HepG2 (cell line): ENCODE data around the gene KIAA0825. TPM values are rescaled to one million over a fixed set of nuclear protein-coding genes. Genes with fewer than 3 reads are reported as not detected.

Experiments used
- DZIP1 ChIP-seq: sonication (generic); formaldehyde crosslinking; IDR thresholded peaks from 2 replicates; pipeline ENCODE4 v1.5.0; 2020; ENCODE audit warnings: mild to moderate bottlenecking, missing genetic modification reagents
- ERF ChIP-seq: IDR thresholded peaks from 2 replicates; pipeline ENCODE4 v1.6.1; 2018; ENCODE audit warnings: missing biosample characterization, missing genetic modification reagents
- FOXK1 ChIP-seq: sonication (generic); formaldehyde crosslinking; IDR thresholded peaks from 2 replicates; pipeline ENCODE4 v1.4.0; 2020; ENCODE audit warnings: low read depth, missing genetic modification reagents, borderline replicate concordance
- HINFP ChIP-seq: sonication (generic); formaldehyde crosslinking; IDR thresholded peaks from 2 replicates; pipeline ENCODE4 v1.4.0; 2020; ENCODE audit warnings: low read depth, mild to moderate bottlenecking, missing genetic modification reagents
- MEIS2 ChIP-seq: sonication (generic); formaldehyde crosslinking; IDR thresholded peaks from 2 replicates; pipeline ENCODE4 v1.9.0; 2021; ENCODE audit warnings: mild to moderate bottlenecking, missing genetic modification reagents
- MTA3 ChIP-seq: sonication (generic); formaldehyde crosslinking; IDR thresholded peaks from 2 replicates; pipeline ENCODE4 v1.4.0; 2020; ENCODE audit warnings: missing genetic modification reagents
- MYPOP ChIP-seq: sonication (generic); formaldehyde crosslinking; IDR thresholded peaks from 2 replicates; pipeline ENCODE4 v1.8.1; 2023; ENCODE audit warnings: mild to moderate bottlenecking, moderate library complexity, missing genetic modification reagents
- NFATC3 ChIP-seq: sonication (generic); formaldehyde crosslinking; IDR thresholded peaks from 2 replicates; pipeline ENCODE4 v1.5.1; 2020; ENCODE audit warnings: mild to moderate bottlenecking, missing genetic modification reagents
- NRL ChIP-seq: sonication (generic); formaldehyde crosslinking; IDR thresholded peaks from 2 replicates; pipeline ENCODE4 v1.5.0; 2020; ENCODE audit warnings: missing genetic modification reagents, mild to moderate bottlenecking, moderate library complexity, borderline replicate concordance
- PHF21A ChIP-seq: sonication (generic); formaldehyde crosslinking; IDR thresholded peaks from 2 replicates; pipeline ENCODE4 v1.5.0; 2020; ENCODE audit warnings: mild to moderate bottlenecking, missing genetic modification reagents
- RFX5 ChIP-seq: IDR thresholded peaks from 2 replicates; pipeline ENCODE4 v1.6.1; 2011; ENCODE audit warnings: low read depth, low read length, improper control_type of control experiment
- SMAD1 ChIP-seq: sonication (generic); formaldehyde crosslinking; IDR thresholded peaks from 2 replicates; pipeline ENCODE4 v1.4.0; 2020; ENCODE audit warnings: missing genetic modification reagents, low read depth, mild to moderate bottlenecking, borderline replicate concordance
- SNAI1 ChIP-seq: sonication (generic); formaldehyde crosslinking; IDR thresholded peaks from 2 replicates; pipeline ENCODE4 v1.5.0; 2020; ENCODE audit warnings: mild to moderate bottlenecking, missing genetic modification reagents, borderline replicate concordance
- YEATS2 ChIP-seq: sonication (generic); formaldehyde crosslinking; IDR thresholded peaks from 2 replicates; pipeline ENCODE4 v1.4.0; 2020; ENCODE audit warnings: missing genetic modification reagents, borderline replicate concordance
- ZFP36L1 ChIP-seq: sonication (generic); formaldehyde crosslinking; IDR thresholded peaks from 2 replicates; pipeline ENCODE4 v1.8.0; 2022; ENCODE audit warnings: mild to moderate bottlenecking, missing genetic modification reagents, moderate library complexity
- ZFP82 ChIP-seq: sonication (generic); formaldehyde crosslinking; IDR thresholded peaks from 2 replicates; pipeline ENCODE4 v1.5.1; 2020; ENCODE audit warnings: mild to moderate bottlenecking, missing genetic modification reagents, borderline replicate concordance
- ZMYM3 ChIP-seq: sonication (generic); formaldehyde crosslinking; IDR thresholded peaks from 2 replicates; pipeline ENCODE4 v1.5.1; 2020; ENCODE audit warnings: mild to moderate bottlenecking, missing genetic modification reagents
- ZNF337 ChIP-seq: sonication (generic); formaldehyde crosslinking; IDR thresholded peaks from 2 replicates; pipeline ENCODE4 v1.5.1; 2020; ENCODE audit warnings: missing genetic modification reagents, low read depth, mild to moderate bottlenecking, borderline replicate concordance
- ZNF33B ChIP-seq: sonication (generic); formaldehyde crosslinking; IDR thresholded peaks from 2 replicates; pipeline ENCODE4 v1.5.1; 2020; ENCODE audit warnings: mild to moderate bottlenecking, missing genetic modification reagents
- ZNF510 ChIP-seq: sonication (generic); formaldehyde crosslinking; IDR thresholded peaks from 2 replicates; pipeline ENCODE4 v1.4.0; 2020; ENCODE audit warnings: low read depth, mild to moderate bottlenecking, missing genetic modification reagents
- ZNF839 ChIP-seq: sonication (generic); formaldehyde crosslinking; IDR thresholded peaks from 2 replicates; pipeline ENCODE4 v1.4.0; 2020; ENCODE audit warnings: missing genetic modification reagents, mild to moderate bottlenecking, borderline replicate concordance
- polyA plus RNA-seq, 8 experiments: library from polyadenylated mRNA; depleted of rRNA in 3 of 8; stranded (reverse) in 7 of 8; unstranded in 1 of 8; fragments of >200 nt; fragmentation: Illumina TruSeq in 4 of 8; extraction: Trizol in 4 of 8; gene quantifications; 2 replicates each; pipeline versions ENCODE4 v1.2.1 to v1.2.3, GENCODE V29; 2011 to 2016; ENCODE audit warnings: low read depth in 4 of 8, missing spikeins in 1 of 8, mixed read lengths in 1 of 8; ENCODE audit not compliant: insufficient read depth in 1 of 8
- total RNA-seq, 5 experiments: library from RNA; depleted of rRNA; stranded (reverse); fragments of >200 nt; fragmentation: Illumina TruSeq; extraction: Trizol; gene quantifications; 2 replicates each; pipeline ENCODE4 v1.2.3, GENCODE V29; 2016; ENCODE audit warnings: low read depth in 1 of 5
- TF ChIP-seq, protein P1 (sequence below): IDR thresholded peaks from 2 replicates; pipeline ENCODE4 v1.6.1; 2016; ENCODE audit warnings: missing compliant biosample characterization, missing genetic modification reagents, borderline replicate concordance

KIAA0825 gene
- total and polyA plus RNA-seq, 2 of the 13 experiments (the other 11 are each of a cell fraction or from before 2014, with no cell fraction given): 0.05 to 0.51 TPM

- TF ChIP-seq HINFP (CRISPR knock-in tag) (0 out of 2 replicates have a peak, but pooled peaks have one; percentile 40), ZNF839 (CRISPR knock-in tag) (peak; percentile 39; the same call in 1 of the 2 replicates), NFATC3 (no peak), DZIP1 (CRISPR knock-in tag) (peak; percentile 42; the same call in 1 of the 2 replicates), SMAD1 (CRISPR knock-in tag) (0 out of 2 replicates have a peak, but pooled peaks have one; percentile 57), PHF21A (CRISPR knock-in tag) (peak; percentile 60; the same call in 1 of the 2 replicates), RFX5 (0 out of 2 replicates have a peak, but pooled peaks have one; percentile 43), SNAI1 (no peak), MEIS2 (CRISPR knock-in tag) (0 out of 2 replicates have a peak, but pooled peaks have one; percentile 8), ZNF33B (CRISPR knock-in tag) (peak; percentile 70; the same call in 1 of the 2 replicates), NRL (peak; percentile 73; the same call in 1 of the 2 replicates), ZFP82 (CRISPR knock-in tag) (0 out of 2 replicates have a peak, but pooled peaks have one; percentile 12), MTA3 (CRISPR knock-in tag) (no peak), ZNF337 (peak; percentile 32; the same call in 1 of the 2 replicates), ERF (CRISPR knock-in tag) (peak; percentile 35; the same call in 1 of the 2 replicates), ZMYM3 (CRISPR knock-in tag) (no peak; the same call in 1 of the 2 replicates), MYPOP (CRISPR knock-in tag) (peak; percentile 89), YEATS2 (CRISPR knock-in tag) (peak; percentile 95), ZNF510 (CRISPR knock-in tag) (peak; percentile 51; the same call in 1 of the 2 replicates), ZFP36L1 (CRISPR knock-in tag) (0 out of 2 replicates have a peak, but pooled peaks have one; percentile 87), FOXK1 (CRISPR knock-in tag) (peak; percentile 73; the same call in 1 of the 2 replicates)
- TF ChIP-seq, protein P1, sequence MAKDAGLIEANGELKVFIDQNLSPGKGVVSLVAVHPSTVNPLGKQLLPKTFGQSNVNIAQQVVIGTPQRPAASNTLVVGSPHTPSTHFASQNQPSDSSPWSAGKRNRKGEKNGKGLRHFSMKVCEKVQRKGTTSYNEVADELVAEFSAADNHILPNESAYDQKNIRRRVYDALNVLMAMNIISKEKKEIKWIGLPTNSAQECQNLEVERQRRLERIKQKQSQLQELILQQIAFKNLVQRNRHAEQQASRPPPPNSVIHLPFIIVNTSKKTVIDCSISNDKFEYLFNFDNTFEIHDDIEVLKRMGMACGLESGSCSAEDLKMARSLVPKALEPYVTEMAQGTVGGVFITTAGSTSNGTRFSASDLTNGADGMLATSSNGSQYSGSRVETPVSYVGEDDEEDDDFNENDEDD (CRISPR knock-in tag): peak; percentile 99
Observed at GRCh38 chr5:94618493-94619328, at the start of gene KIAA0825, which contains the start of gene SLF1 (continued).
